IPS DF 6.9 (cell line): ENCODE results near the gene ZMYND8.
A peak's percentile ranks its signal among the peaks of the same experiment; 100 is the strongest.
"Not testable (repeated sequence)": the region's sequence is repeated elsewhere in the genome, so short reads cannot be mapped to it uniquely, and the experiment has no call there.

ENCODE experiments used
- DNase-seq: peaks from one replicate; pipeline ENCODE4 v3.0.0-alpha.2; 2013; ENCODE audit warnings: low read depth, low spot score
- H3K27ac ChIP-seq: one replicate; pipeline ENCODE4 v1.5.1; 2013; ENCODE audit warnings: low read length, control low read depth
- H3K27me3 ChIP-seq: 2 replicates; pipeline ENCODE4 v1.6.1; 2013; ENCODE audit warnings: mild to moderate bottlenecking, low read length; ENCODE audit not compliant: control insufficient read depth, insufficient read depth
- H3K36me3 ChIP-seq: 2 replicates; pipeline ENCODE4 v1.6.1; 2013; ENCODE audit warnings: low read length; ENCODE audit not compliant: control insufficient read depth, insufficient read depth
- H3K4me1 ChIP-seq: 2 replicates; pipeline ENCODE4 v1.6.1; 2013; ENCODE audit warnings: low read length; ENCODE audit not compliant: control insufficient read depth, insufficient read depth
- H3K4me3 ChIP-seq: 2 replicates; pipeline ENCODE4 v1.5.1; 2013; ENCODE audit warnings: mild to moderate bottlenecking, low read length
- H3K9me3 ChIP-seq: 2 replicates; pipeline ENCODE4 v1.6.1; 2013; ENCODE audit warnings: low read length, inconsistent platforms; ENCODE audit not compliant: control insufficient read depth, insufficient read depth
- WGBS: extraction: QIAGEN DNeasy Blood & Tissue Kit; methylation state at CpG from one replicate; pipeline ENCODE4 v1.1.7; 2013; ENCODE audit warnings: mixed read lengths, missing lambda C conversion rate; ENCODE audit not compliant: insufficient read length, insufficient coverage; 5-methylcytosine and 5-hydroxymethylcytosine counted together

ZMYND8 gene

DNA sequence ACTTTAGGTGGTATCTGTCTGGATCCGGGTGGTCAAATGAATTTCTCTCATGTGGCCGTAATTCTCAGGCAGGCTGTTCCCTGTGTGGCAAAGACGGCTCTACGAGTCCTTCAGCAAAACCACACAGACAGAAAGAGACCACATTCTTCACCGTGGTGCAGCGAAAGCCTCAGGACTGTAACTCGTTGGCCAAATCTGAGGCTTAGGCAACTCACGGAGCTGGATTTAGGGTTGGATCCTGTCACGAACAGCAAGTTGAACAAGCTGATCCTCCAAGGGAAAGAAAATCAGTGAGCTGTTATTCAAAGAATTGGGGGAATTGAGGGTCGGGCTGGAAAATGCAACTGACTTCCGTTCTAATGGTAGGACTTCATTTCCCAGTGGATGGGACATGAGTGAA is 167.4 kb downstream of the ZMYND8 start:
- WGBS = no CpG with 5 or more reads among the region's 11 CpGs

DNA sequence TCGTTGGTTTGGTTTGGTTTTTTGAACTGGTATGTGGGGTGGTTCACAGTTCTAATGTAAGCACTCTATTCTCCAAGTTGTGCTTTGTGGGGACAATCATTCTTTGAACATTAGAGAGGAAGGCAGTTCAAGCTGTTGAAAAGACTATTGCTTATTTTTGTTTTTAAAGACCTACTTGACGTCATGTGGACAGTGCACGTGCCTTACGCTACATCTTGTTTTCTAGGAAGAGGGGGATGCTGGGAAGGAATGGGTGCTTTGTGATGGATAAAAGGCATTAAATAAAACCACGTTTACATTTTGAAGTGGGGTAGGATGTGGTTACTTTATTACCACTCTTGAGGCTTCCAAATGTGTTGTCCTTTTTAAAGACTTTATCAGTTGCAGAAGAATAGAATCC is 168.0 kb downstream of the ZMYND8 start:
- DNase-seq = no peak
- no peaks in the 10 kb centered on the region for H3K4me1 ChIP-seq
- H3K9me3 ChIP-seq = no peaks in the 10 kb centered on the region
- no peaks in the 10 kb centered on the region for H3K27me3 ChIP-seq
- no peaks in the 10 kb centered on the region for H3K36me3 ChIP-seq
- H3K27ac ChIP-seq = no peak overlapping the region
- H3K4me3 ChIP-seq = no peak overlapping the region
- no CpG with 5 or more reads among the region's 5 CpGs for WGBS

More for the DNA sequence above, 167.4 kb downstream of the ZMYND8 start:
- no peaks in the 10 kb centered on the region for H3K27me3 ChIP-seq
- no peak for DNase-seq
- no peak overlapping the region for H3K4me3 ChIP-seq
- no peaks in the 10 kb centered on the region for H3K9me3 ChIP-seq
- H3K36me3 ChIP-seq = no peaks in the 10 kb centered on the region
- no peaks in the 10 kb centered on the region for H3K4me1 ChIP-seq
- H3K27ac ChIP-seq = no peak overlapping the region

DNA sequence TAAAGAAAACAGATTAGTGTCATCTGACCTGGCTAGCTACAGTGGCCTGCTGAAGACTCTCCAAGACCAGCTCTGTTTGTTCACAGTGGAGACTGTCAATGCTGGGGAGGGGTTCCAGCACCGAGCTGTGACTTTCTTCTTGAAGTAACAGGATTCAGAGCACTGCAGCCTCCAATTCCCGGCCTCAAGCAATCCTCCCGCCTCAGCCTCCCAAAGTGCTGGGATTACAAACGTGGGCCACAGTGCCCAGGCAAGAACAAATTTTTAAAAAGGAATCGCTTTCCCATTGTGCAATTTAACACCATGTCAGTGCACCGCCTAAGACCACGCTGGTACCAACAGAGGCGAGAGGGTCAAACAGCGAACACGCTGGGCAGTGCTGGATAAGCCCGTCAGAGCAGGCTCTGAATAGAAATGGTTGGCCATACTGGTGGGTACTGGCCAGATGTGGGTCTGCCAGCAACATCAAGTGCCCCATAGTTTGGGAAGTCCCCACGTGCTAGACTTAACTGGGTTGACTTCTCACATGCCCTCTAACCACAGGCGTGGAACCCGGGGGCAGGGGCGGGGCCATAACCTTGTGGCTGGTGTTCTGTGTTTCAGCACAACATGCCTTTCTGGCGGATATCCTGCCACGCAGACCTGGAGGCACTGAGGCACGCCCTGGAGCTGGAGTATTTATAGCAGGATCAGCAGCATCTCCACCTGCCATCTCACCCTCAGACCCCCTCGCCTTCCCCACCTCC is 168.9 kb downstream of the ZMYND8 start:
- Histone ChIP-seq H3K36me3 (no peaks in the 10 kb centered on the region), H3K4me1 (no peaks in the 10 kb centered on the region), H3K27me3 (no peaks in the 10 kb centered on the region), H3K27ac (no peak overlapping the region), H3K9me3 (no peaks in the 10 kb centered on the region), H3K4me3 (no peak overlapping the region)
- no peak for DNase-seq
- WGBS = no CpG with 5 or more reads among the region's 19 CpGs

DNA sequence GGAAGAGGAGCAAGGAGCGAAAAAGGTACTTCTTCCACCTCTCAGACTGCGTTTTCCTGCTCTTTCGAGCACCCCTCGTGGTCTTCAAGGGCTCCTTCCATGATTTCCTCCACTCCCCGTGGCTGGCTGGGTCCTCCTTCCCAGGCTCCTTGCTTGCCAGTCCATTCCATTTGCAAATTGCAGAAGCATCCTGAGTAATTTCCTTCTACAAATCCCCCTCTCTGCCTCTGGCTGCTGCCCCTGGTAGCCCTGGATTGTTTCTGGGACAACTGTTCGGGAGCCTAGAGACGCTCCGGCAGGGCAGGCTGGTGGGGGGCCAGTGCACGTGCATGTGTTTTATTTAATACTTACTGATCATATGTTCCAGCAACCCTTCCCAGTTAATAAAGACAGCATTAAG is 173.1 kb downstream of the ZMYND8 start:
- WGBS = no CpG with 5 or more reads among the region's 9 CpGs
- H3K9me3 ChIP-seq = no peaks in the 10 kb centered on the region
- H3K36me3 ChIP-seq = no peaks in the 10 kb centered on the region
- DNase-seq = no peak
- H3K4me1 ChIP-seq = no peaks in the 10 kb centered on the region
- no peak overlapping the region for H3K27ac ChIP-seq
- no peak overlapping the region for H3K4me3 ChIP-seq
- H3K27me3 ChIP-seq = no peaks in the 10 kb centered on the region

DNA sequence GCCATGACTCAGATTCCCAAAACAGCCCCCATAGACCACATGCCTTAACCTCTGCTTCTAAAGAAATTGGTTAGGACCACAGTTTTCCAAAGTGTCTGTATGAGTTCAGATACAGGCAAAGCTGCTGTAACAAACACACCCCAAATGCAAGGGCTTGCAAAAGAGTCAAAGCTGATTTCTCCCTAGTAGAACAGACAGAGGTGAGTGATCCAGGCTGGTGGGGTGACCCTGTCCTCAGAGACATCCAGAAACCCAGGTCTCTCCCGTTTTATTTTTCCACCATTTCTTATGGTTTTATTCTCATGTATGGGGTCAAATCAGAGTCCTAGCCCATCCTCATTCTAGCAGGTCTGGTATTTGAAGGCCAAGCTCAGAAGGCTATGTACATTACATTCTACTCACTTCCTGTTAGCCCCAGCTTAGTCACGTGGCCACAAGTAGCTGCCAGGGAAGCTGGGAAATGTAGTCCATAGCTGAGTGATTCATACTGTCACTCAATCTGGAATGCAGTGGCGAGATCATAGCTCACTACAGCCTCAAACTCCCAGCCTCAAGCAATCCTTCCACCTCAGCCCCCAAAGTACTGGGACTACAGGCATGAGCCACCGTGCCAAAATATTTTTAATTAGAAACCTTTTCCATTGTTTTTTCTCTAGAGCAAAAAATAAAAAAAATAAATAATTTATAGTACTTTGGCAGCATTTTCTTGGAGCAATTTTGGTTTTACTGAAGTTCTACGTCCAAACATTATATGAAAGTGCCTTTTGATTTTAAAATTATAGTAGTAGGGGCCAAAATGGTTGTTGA is 175.2 kb downstream of the ZMYND8 start:
- Histone ChIP-seq H3K27ac (no peak overlapping the region), H3K4me1 (no peaks in the 10 kb centered on the region), H3K4me3 (no peak overlapping the region), H3K36me3 (no peaks in the 10 kb centered on the region), H3K9me3 (no peaks in the 10 kb centered on the region), H3K27me3 (no peaks in the 10 kb centered on the region)
- no CpG with 5 or more reads among the region's 5 CpGs for WGBS
- peak; percentile 35 for DNase-seq

DNA sequence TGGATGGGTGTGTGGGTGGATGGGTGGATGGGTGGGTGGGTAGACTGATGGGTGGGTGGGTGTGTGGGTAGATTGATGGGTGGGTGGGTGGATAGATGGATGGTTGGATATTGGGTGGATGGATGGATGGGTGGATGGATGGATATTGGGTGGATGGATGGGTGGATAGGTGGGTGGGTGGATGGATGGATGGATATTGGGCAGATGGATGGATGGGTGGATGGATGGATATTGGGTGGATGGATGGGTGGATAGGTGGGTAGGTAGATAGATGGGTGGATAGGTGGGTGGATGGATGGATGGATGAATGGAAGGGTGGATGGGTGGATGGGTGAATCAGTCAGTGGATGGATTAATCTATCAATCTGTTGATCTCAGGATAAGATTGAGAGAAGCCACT is 177.2 kb downstream of the ZMYND8 start:
- H3K4me1 ChIP-seq = no peaks in the 10 kb centered on the region
- H3K9me3 ChIP-seq = no peaks in the 10 kb centered on the region
- H3K27me3 ChIP-seq = no peaks in the 10 kb centered on the region
- H3K27ac ChIP-seq = no peak overlapping the region
- H3K36me3 ChIP-seq = no peaks in the 10 kb centered on the region
- H3K4me3 ChIP-seq = no peak overlapping the region
- DNase-seq = no peak

DNA sequence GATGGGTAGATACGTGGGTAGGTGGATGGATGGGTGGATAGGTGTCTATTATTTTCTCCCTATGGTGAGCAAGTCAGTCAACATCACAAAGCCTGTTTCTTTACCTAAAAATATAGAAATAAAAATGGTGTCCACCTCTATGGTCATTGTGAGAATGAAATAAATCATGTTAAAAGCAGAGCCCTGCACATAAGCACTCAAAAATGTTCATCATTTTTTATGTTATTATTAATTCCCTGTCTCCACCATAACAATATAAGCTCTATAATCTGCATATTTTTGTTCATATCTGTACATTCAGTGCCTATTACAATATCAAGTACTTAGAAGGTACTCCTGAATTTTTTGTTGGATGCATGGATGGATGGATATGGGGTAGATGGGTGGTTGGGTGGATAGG is 177.6 kb downstream of the ZMYND8 start:
- Histone ChIP-seq H3K27me3 (no peaks in the 10 kb centered on the region), H3K4me1 (no peaks in the 10 kb centered on the region), H3K4me3 (no peak overlapping the region), H3K9me3 (no peaks in the 10 kb centered on the region), H3K27ac (no peak overlapping the region), H3K36me3 (no peaks in the 10 kb centered on the region)
- no peak for DNase-seq
- WGBS = no CpG with 5 or more reads among the region's 1 CpG

DNA sequence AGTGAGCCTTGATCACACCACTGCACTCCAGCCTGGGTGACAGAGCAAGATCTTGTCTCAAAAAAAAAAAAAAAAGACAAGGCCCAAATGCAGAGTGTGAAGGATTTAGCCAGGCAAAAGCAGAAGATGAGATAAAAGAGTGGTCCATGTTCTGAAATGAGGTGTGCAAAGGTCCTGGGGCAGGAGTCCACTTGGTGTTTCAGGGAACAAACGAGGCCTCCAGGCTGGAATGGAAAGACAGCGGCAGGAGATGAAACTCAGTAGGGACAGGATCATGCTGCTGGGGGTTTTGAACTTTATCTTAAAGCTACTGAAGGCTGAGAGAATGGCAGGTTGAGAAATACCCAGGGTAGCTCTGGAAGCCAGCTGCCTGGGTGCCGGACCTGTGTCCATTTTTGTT is 178.2 kb downstream of the ZMYND8 start:
- H3K9me3 ChIP-seq = no peaks in the 10 kb centered on the region
- H3K4me1 ChIP-seq = no peaks in the 10 kb centered on the region
- H3K4me3 ChIP-seq = no peak overlapping the region
- no peaks in the 10 kb centered on the region for H3K36me3 ChIP-seq
- no peak overlapping the region for H3K27ac ChIP-seq
- WGBS = no CpG with 5 or more reads among the region's 3 CpGs
- DNase-seq = no peak
- H3K27me3 ChIP-seq = no peaks in the 10 kb centered on the region

DNA sequence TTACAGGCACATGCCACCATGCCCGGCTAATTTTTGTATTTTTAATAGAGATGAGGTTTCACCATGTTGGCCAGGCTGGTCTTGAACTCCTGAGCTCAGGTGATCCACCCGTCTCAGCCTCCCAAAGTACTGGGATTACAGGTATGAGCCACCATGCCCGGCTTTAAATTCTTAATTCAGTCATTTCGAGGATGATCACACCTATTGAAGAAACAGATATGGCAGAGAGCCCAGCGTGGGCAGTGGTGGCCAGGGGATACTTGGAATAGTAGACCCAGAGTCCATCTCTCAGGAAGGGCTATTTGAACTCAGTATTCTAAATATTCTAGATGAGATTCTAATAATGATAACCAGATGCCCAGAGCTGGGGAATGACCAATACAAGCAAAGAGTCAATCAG is 180.3 kb downstream of the ZMYND8 start:
- DNase-seq, H3K4me3 ChIP-seq, H3K9me3 ChIP-seq, H3K4me1 ChIP-seq, H3K36me3 ChIP-seq, H3K27ac ChIP-seq, H3K27me3 ChIP-seq: not testable (repeated sequence)
- no CpG with 5 or more reads among the region's 5 CpGs for WGBS

DNA sequence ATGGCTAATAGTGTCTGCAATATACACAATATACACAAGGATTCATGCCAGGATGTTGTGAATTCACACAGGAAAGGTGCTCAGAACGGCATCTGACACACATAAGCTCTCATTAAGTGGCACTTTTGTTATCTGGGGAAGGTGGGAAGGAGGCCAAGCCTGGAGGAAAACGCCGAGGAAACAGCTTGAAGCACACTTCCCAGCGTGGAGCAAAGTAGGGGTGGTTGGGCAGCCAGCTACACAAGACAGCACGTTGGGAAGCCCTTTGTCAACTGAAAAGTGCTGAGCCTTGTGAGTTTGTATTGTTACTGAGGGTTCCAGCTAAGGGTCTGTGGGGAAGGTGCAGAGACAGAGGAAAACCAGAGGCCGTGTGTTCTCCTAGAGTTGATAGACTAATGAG is 181.0 kb downstream of the ZMYND8 start:
- Histone ChIP-seq H3K27ac (no peak overlapping the region), H3K27me3 (no peaks in the 10 kb centered on the region), H3K36me3 (no peaks in the 10 kb centered on the region), H3K4me3 (no peak overlapping the region), H3K9me3 (no peaks in the 10 kb centered on the region), H3K4me1 (no peaks in the 10 kb centered on the region)
- DNase-seq = no peak
- no CpG with 5 or more reads among the region's 6 CpGs for WGBS
